Lower lobe of right lung (tissue), 2 donors: Measurements from ENCODE around the gene CCDC146. TPM values are rescaled to one million over a fixed set of nuclear protein-coding genes. Genes with fewer than 3 reads are reported as not detected.

Source experiments
- ATAC-seq, 2 donors: fragments of 200-7000 bp; cut with Tn5 transposase; one replicate each; pipeline ENCODE4 v1.9.1; 2020 to 2022; ENCODE audit warnings: mild to moderate bottlenecking in 2 of 2, moderate library complexity in 2 of 2
- DNase-seq: peaks from one replicate; pipeline ENCODE4 v3.0.0-alpha.2; 2020
- H3K27ac ChIP-seq: fragments of 200-600 bp; one replicate; pipeline ENCODE4 v1.8.0; 2022
- H3K27me3 ChIP-seq: fragments of 200-600 bp; one replicate; pipeline ENCODE4 v1.8.0; 2022; ENCODE audit warnings: low read depth
- H3K36me3 ChIP-seq: fragments of 200-600 bp; one replicate; pipeline ENCODE4 v1.8.0; 2022; ENCODE audit warnings: mild to moderate bottlenecking
- H3K4me1 ChIP-seq: fragments of 200-600 bp; one replicate; pipeline ENCODE4 v1.8.0; 2022
- H3K4me3 ChIP-seq: fragments of 200-600 bp; one replicate; pipeline ENCODE4 v1.8.0; 2022; ENCODE audit warnings: mild to moderate bottlenecking
- H3K9me3 ChIP-seq: fragments of 200-600 bp; one replicate; pipeline ENCODE4 v1.8.0; 2022
- intact Hi-C: fragments of 100-400 bp; cut with DNase I; formaldehyde crosslinking; loops from one replicate; pipeline ENCODE4 v1.11.0; 2022
- total RNA-seq: library from RNA; stranded (reverse); fragmentation: NEBNext Ultra II Directional; extraction: Animal tissue kit (Norgen Biotek cat#: 25700); gene quantifications from one replicate; pipeline ENCODE4 v1.2.1, GENCODE V29; 2021
- TF ChIP-seq, protein P1 (sequence below): fragments of 200-600 bp; IDR thresholded peaks from one replicate; pipeline ENCODE4 v1.8.0; 2022; ENCODE audit warnings: antibody characterized with exemption, mild to moderate bottlenecking
- donor health status: DM: no; HTN: yes; CAD: no; lungs with severe emphysema.

The CCDC146 gene
- total RNA-seq, 1 donor from 2014 or later, result 17.3 TPM

DNA sequence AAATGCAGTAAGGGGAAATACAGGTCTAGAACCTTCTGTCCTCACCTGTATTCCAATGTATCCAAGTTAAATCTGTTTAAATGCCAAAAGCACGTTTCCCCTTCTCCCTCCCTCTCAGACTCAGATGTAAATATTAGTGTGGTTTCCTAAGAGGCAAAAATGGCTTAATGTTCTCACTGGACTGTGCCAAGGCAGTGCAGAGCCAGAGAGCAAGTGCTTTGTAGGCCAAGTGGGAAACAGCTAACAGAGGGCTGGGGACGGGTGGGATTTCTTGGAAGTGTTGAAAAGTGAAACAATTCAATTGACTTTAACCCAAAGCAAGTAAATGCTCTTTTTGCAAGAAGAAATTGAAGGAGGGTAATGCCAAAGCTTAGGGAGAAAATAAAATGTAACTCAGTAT is 190.7 kb downstream of the CCDC146 start:
- TF ChIP-seq, protein P1, sequence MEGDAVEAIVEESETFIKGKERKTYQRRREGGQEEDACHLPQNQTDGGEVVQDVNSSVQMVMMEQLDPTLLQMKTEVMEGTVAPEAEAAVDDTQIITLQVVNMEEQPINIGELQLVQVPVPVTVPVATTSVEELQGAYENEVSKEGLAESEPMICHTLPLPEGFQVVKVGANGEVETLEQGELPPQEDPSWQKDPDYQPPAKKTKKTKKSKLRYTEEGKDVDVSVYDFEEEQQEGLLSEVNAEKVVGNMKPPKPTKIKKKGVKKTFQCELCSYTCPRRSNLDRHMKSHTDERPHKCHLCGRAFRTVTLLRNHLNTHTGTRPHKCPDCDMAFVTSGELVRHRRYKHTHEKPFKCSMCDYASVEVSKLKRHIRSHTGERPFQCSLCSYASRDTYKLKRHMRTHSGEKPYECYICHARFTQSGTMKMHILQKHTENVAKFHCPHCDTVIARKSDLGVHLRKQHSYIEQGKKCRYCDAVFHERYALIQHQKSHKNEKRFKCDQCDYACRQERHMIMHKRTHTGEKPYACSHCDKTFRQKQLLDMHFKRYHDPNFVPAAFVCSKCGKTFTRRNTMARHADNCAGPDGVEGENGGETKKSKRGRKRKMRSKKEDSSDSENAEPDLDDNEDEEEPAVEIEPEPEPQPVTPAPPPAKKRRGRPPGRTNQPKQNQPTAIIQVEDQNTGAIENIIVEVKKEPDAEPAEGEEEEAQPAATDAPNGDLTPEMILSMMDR, result no peak
- Histone ChIP-seq H3K9me3 (no peaks in the 10 kb centered on the region), H3K27me3 (no peaks in the 10 kb centered on the region), H3K36me3 (peaks cover 79% of the 10 kb centered on the region), H3K4me3 (no peak overlapping the region), H3K4me1 (peaks cover 11% of the 10 kb centered on the region), H3K27ac (peak overlapping the region; percentile 31)
- no peak for ATAC-seq
- no peak for DNase-seq
- intact Hi-C loops, result no loop called here

DNA sequence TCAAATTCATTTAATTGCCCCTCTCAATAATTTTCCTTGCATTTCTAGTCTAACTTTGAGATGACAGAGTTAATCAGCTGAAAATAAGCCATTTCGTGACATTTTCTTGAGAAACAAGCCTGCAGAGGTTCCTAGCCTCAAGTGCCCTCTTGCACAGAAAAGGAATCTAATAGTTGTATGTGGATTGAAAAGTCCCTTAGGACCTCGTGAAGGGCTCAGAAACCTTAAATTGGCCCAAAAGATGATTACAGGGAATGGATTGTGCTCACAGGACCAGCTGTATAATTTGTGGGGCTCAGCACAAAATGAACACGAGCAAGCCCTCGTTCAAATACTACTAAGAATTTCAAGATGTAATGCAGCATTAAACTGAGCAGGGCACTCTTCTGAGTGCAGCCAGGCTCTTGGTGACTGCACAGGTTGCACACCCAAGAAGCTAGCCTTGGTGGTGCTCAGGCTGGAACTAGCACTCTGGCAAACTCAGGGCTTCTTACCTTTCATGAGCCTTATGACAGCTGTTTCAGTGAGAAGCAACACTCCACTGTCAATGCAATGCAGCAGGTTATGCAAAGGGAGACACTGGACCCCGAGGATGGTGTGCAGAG is 191.6 kb downstream of the CCDC146 start:
- TF ChIP-seq, protein P1, result no peak
- H3K4me3 ChIP-seq, result no peak overlapping the region
- no peaks in the 10 kb centered on the region for H3K27me3 ChIP-seq
- H3K9me3 ChIP-seq, result no peaks in the 10 kb centered on the region
- intact Hi-C loops, result no loop called here
- H3K27ac ChIP-seq, result no peak overlapping the region
- ATAC-seq (no peak), DNase-seq (no peak)
- H3K4me1 ChIP-seq, result peaks cover 11% of the 10 kb centered on the region
- H3K36me3 ChIP-seq, result peaks cover 79% of the 10 kb centered on the region

DNA sequence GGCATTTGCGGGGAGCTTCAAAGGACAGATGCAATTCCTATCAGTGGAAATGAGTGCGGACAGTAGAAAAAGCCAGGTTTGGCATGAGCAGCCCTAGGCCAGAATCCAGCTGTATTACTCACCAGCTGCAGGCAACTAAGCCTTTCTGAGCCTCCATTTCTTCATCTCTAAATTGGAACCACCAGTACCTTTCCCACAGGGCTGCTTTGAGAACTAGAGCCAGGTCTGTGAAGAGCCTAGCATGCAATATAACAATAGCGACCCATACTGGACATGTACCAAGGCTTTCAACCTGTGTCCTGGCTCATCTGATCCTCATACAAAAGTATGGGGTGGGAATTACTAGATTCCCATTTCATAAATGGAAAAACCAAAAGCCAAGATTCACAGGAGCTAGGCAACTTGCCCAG is 192.8 kb downstream of the CCDC146 start:
- no peak overlapping the region for H3K4me3 ChIP-seq
- H3K4me1 ChIP-seq, result peaks cover 11% of the 10 kb centered on the region
- no peaks in the 10 kb centered on the region for H3K9me3 ChIP-seq
- ATAC-seq (no peak), DNase-seq (no peak)
- intact Hi-C loops, result no loop called here
- TF ChIP-seq, protein P1, result no peak
- H3K27me3 ChIP-seq, result no peaks in the 10 kb centered on the region
- peaks cover 79% of the 10 kb centered on the region for H3K36me3 ChIP-seq
- no peak overlapping the region for H3K27ac ChIP-seq

DNA sequence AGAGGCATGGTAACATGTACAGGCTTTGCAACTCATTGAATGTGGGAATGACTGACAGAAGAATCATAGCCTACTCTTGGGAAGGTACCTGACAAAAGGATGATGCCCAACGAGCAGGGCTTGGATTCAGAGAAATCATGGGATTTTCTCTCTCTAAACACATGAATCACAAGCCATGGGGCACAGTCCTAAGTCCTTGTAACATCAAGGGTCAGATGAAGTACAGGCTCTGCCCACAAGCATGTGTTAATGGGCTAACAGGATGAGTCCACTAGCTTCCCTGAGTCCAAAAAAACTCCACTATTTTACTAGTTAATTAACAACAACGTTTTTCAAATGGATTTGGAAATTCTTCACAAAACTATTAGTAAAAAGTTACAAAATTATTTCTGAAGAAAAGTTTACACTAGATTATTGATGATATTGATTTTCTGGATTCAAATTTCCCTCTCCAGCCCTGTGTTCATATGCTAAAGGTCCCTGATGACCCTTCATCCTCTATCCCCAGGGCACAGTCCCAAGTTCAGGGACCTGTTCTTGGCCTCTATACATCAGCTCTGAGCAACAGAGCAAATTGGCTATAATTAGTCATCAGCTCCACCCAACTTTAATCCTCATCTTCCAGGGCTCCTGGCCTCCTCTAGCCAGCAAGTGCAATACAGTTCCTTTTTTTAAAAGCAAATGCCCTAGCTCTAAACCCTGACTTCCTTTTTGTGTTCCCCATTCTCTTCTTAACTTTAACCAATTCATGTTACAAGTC is 194.0 kb downstream of the CCDC146 start:
- TF ChIP-seq, protein P1, result no peak
- H3K4me3 ChIP-seq, result no peak overlapping the region
- H3K9me3 ChIP-seq, result no peaks in the 10 kb centered on the region
- intact Hi-C loops, result no loop called here
- peak; percentile 65 to 72 for ATAC-seq
- peaks cover 11% of the 10 kb centered on the region for H3K4me1 ChIP-seq
- H3K36me3 ChIP-seq, result peaks cover 79% of the 10 kb centered on the region
- DNase-seq, result no peak
- H3K27ac ChIP-seq, result no peak overlapping the region
- no peaks in the 10 kb centered on the region for H3K27me3 ChIP-seq

DNA sequence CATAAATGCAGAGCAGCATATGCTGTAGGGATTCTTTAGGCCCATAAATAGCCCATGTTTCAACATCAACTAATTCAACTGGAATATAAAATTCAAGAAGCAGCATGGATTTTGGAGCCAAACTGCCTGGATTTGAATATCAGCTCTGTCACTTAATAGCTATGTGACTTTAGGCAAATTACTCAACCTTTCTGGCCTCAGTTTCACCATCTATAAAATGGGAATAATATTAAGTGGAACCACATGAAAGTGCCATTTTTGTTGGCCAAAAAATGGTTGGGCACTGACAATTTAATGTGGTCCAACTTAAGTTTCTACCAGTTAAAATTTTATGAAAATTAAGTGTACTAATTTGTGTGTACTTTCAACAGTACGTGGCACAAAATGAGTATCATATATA is 195.6 kb downstream of the CCDC146 start:
- H3K27ac ChIP-seq, result no peak overlapping the region
- no peaks in the 10 kb centered on the region for H3K9me3 ChIP-seq
- H3K4me1 ChIP-seq, result peaks cover 5% of the 10 kb centered on the region
- intact Hi-C loops, result no loop called here
- no peak for DNase-seq
- H3K27me3 ChIP-seq, result no peaks in the 10 kb centered on the region
- TF ChIP-seq, protein P1, result no peak
- peaks cover 73% of the 10 kb centered on the region for H3K36me3 ChIP-seq
- no peak overlapping the region for H3K4me3 ChIP-seq
- no peak for ATAC-seq
